Brain pericyte (primary cell): ENCODE measurements around the gene TOMM6.

Experiments used
- DNase-seq: peaks from one replicate; pipeline ENCODE4 v3.0.0-alpha.2; 2012; ENCODE audit warnings: low read depth, low spot score

Gene TOMM6

DNA sequence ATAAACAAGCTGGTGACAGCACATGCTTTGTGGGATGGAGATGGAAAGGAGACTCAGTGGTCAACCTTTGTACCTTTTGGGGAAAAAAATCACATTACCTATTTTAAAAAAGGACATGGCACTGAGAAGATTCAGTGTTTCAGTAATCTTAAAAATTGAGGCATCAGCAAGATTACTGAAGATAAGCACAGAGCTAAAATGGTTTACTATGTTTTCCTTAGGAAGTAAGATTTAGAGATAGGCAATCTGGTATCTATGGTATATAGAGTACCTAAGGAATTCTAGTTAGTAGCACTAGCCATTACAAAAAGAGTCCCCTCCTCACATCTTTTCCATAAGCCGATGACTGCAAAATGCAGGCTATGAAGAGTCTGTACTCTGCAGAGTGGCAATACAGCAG is 35.7 kb downstream of the TOMM6 start:
- no peak for DNase-seq

GRCh38 chr6:41824571-41825569 is 37.4 kb downstream of the TOMM6 start:
- DNase-seq = peak; percentile 42

- DNase-seq = no peak
These were observed 39.0 kb downstream of the TOMM6 start for GRCh38 chr6:41826343-41827022.

DNA sequence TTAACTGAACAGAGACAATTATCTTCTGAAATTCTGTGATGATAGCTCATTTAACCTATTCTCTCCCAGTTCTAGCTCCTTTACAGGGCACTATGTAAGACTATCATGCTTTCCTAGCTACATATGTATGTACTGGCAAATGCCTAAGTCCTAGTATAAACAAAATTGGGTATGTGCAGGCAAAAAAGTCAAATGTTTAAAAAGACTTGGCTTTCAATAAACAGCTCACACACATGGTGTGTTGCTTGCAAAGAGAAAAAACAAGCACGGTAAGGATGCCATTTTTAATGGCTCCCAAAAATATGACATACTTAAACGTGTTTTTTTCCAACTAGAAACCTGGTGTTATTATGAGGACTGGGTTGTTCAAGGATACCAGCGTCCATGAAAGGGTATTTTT is 44.8 kb downstream of the TOMM6 start:
- DNase-seq = no peak

DNA sequence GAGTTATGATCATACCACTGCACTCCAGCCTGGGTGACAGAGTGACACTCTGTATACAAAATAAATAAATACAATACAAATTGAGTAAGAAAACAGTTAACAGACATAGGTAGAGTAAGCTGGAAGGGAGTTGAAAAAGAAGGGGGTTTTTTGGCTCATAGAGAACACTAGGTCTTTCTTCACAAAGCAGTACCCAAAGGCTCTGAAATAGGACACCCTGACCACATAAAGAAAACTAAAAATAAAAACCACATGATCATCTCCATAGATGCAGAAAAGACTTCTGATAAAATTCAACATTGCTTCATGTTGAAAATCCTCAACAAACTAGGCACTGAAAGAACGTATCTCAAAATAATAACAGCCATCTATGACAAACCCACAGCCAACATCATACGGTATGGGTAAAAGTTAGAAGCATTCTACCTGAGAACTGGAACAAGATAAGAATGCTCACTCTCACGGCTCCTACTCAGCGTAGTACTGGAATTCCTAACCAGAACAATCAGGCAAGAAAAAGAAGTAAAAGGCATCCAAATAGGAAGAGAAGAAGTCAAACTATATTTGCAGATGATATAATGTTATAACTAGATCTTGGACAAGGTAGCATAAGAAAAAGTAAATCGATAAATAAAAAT is 48.6 kb downstream of the TOMM6 start:
- DNase-seq = no peak

GRCh38 chr6:41836660-41837052 is 49.2 kb downstream of the TOMM6 start:
- DNase-seq = no peak
